HG03066 (cell line): Measurements from ENCODE around the gene AJM1.
"Not testable (repeated sequence)": the region's sequence is repeated elsewhere in the genome, so short reads cannot be mapped to it uniquely, and the experiment has no call there.

Experiments used
- ATAC-seq: cut with Tn5 transposase; IDR thresholded peaks from one replicate; pipeline ENCODE4 v1.9.1; 2021; ENCODE audit warnings: low read depth; ENCODE audit not compliant: unreplicated experiment

AJM1 gene

DNA sequence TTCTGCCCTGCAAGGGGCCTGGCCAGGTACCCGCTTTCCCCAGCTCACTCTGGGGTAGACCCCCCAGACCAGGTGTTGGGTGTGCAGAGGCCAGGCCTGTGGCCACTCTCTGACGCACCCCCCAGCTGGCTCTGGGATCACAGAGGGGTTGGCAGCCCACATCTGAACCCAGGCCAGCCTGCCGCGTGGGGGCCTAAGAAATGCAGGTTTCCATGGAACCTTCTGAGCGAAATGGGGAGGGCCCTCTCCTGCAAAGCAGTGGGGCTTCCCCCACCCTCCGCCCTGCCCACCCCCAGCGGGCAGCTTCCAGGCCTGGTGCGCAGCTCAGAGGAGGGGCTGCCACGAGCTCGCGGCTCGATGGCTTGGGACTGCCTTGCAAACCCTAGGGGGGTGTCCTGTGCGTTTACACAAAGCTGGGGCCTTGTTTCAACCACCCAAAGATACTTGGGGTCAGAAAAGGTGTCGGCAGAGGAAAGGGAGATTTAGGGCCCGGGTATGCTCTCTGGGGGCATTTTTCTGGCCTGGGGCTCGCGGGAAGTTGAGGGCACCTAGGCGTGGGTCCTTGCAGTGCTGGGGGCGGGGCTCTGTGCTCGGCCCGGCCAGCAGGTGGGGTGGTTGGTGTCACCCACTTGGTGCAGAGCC, 1.0 kb downstream of the AJM1 start:
- not testable (repeated sequence) for ATAC-seq

- ATAC-seq = not testable (repeated sequence)
Observed at GRCh38 chr9:136843801-136844740, 1.8 kb downstream of the AJM1 start.

- no peak for ATAC-seq
Observed at GRCh38 chr9:136844761-136845464, 2.6 kb downstream of the AJM1 start.

DNA sequence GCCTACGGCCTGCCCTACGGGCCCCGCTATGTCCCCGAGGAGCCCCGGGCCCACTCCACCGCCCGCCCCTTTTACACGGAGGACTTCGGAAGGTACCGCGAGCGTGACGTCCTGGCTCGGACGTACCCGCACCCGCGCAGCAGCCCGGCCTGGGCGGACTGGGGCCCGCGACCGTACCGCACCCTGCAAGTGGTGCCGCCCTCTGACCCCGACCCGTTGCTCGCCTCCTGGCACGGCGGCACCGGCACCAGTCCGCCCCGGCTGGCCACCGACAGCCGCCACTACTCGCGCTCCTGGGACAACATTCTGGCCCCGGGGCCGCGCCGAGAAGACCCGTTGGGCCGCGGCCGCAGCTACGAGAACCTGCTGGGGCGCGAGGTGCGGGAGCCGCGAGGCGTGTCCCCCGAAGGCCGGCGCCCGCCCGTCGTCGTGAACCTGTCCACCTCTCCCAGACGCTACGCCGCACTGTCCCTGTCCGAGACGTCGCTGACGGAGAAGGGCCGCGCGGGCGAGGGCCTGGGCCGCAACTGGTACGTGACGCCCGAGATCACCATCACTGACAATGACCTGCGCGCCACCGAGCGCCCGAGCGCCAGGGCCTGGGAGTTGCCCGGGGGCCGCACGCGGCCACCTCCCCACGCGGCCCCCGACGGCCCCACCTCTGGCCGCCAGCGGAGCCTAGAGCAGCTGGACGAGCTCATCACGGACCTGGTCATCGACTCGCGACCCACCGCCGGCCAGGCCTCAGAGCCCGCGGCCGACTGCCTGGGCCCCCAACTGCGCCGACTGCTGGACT, 3.4 kb downstream of the AJM1 start:
- no peak for ATAC-seq

DNA sequence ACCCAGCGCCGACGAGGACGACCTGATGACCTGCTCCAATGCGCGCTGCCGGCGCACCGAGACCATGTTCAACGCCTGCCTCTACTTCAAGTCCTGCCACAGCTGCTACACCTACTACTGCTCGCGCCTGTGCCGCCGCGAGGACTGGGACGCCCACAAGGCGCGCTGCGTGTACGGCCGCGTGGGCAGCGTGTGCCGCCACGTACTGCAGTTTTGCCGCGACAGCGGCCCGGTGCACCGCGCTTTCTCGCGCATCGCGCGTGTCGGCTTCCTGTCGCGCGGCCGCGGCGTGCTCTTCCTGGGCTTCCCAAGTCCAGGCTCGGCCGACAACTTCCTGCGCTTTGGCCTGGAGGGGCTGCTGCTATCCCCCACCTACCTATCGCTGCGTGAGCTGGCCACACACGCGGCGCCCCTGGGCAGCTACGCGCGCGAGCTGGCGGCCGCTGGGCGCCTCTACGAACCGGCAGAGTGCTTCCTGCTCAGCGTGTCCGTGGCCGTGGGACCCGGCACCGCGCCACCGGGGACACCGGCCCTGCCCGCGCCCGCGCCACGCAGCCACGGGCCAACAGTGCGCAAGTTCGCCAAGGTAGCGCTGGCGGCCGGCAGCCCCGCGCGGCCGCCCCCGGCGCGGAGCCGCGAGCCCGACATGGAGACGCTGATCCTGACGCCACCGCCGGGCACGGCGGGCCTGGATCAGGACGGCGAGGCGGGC, 4.3 kb downstream of the AJM1 start:
- ATAC-seq = no peak

GRCh38 chr9:136847088-136847825, 5.0 kb downstream of the AJM1 start:
- no peak for ATAC-seq

GRCh38 chr9:136847826-136848392, 5.6 kb downstream of the AJM1 start:
- no peak for ATAC-seq

GRCh38 chr9:136848393-136849037, 6.2 kb downstream of the AJM1 start:
- peak; percentile 4 for ATAC-seq

DNA sequence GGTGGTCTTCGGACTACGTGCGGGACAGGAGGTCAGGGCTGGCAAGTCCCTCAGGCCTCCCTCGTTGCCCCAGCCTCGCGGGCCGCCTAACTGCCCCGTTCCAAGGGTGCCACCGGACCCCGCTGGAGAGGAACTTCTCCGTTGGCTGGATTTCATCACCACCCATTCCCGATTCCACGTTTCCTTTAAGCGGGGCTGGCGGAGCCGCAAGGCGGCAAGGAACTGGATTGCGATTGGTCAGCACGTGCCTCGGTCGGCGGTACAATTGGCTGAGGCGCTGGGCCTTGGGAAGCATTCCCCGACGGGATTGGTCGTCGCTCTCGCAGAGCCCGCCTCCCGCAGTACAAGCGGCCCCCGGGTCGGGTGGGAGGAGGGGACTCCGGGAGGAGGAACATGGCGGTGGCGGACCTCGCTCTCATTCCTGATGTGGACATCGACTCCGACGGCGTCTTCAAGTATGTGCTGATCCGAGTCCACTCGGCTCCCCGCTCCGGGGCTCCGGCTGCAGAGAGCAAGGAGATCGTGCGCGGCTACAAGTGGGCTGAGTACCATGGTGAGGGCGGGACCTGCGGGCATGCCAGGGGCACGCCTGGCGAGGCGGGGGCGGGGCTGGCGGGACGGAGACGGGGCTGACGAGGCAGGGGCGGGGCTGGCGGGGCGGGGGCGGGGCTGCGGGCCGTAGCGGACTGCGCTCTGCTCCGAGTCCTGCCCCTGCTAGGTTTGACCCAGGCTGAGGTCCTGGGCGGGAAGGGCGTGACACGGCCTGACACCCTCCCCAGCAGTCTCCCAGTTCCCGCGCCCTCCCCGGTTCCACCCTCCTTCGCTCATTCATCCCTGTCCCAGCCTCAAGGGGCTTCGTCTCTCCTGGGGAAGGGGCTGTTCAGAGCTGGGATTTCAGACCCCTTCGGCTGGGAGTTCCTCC, 7.0 kb downstream of the AJM1 start, which contains the start of gene PHPT1:
Gene PHPT1 (plus strand): TSS at position 372 of the 922 bp plus-strand sequence. CDS start 22 bp downstream, at position 394.
- ATAC-seq = peak; percentile 79

DNA sequence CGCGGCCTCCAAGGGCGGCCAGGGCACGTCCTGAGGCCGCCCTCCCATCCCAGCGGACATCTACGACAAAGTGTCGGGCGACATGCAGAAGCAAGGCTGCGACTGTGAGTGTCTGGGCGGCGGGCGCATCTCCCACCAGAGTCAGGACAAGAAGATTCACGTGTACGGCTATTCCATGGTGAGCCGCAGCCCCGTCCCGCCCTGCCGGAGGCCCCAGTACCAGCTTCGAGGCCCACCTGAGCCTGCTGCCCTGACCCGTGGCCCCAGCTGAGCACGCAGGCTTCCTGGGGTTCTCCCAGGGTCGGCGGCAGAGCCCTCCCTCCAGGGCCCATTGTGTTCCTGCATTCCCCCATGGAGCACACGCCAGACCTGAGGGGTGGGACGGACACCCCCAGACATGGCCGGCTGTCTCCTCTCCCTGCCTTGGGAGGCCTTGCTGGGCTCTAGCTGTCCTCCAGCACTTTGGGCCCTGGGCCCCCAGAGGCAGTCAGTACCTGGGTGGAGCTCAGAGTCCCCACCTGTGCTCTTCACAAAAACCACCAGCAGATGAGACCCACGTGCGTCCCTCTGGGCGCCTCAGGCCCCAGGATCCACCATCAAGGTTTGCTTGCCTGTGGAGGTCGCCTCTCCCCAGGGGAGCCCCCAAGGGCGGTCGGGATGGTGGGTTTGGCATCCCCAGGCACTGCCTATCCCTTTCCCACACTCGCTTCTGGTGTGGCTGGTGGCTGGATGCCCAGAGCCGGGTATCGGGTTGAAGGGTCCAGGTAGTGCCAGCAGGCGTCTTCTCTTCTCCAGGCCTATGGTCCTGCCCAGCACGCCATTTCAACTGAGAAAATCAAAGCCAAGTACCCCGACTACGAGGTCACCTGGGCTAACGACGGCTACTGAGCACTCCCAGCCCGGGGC, 7.9 kb downstream of the AJM1 start:
- ATAC-seq = no peak

- ATAC-seq = no peak
Observed at GRCh38 chr9:136850866-136851775, 8.8 kb downstream of the AJM1 start.

DNA sequence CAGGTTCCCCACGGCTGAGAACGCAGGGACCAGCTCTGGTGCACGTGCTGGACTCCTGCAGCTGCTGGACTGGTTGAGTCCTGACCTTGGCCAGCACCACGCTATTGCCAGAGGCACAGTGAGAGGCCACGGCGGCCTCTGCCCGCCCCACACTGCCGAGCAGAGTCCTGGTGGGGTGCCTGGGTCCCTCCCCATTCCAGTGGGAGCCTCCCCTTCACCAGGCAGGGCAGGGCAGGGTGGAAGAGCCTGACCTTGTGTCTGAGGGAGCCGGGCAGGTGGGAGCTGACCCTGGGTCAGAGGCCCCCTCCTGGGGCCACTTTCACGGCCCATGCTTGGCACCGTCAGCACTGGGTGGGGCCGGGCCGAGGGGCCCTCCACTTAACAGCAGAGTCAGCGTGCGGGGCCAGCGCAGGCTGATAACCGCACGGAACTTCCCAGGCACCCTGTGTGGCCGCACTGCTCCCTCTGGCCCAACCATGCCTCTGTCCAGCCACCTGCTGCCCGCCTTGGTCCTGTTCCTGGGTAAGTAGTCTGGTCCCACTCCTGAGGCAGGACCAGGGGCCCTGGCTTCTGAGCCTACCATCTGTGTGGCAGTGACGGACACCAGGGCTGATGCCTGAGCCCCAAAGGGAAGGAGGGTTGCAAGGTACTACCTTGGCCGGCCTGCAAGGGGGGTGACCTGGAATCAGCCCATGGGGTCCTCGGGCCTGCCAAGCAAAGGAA, 9.8 kb downstream of the AJM1 start, which contains the start of gene MAMDC4:
Gene MAMDC4 (plus strand): TSS at position 406 of the 723 bp plus-strand sequence. CDS start 71 bp downstream, at position 477.
- ATAC-seq = no peak

- ATAC-seq = no peak
Observed at GRCh38 chr9:136852664-136853595, 10.7 kb downstream of the AJM1 start.
